HL-60 (cell line): ENCODE results near the gene VAX1.

ENCODE experiments used
- DNase-seq, 2 experiments: peaks; one replicate each; pipeline ENCODE4 v3.0.0-alpha.2; 2010 to 2020; ENCODE audit warnings: low read depth in 1 of 2, low spot score in 1 of 2
- H3K27ac ChIP-seq: fragments of 250-450 bp; sonication (Bioruptor Pico); replicated peaks from 2 replicates; pipeline ENCODE4 v1.5.1; 2020; ENCODE audit warnings: mild to moderate bottlenecking, moderate library complexity
- H3K27me3 ChIP-seq: fragments of 250-450 bp; sonication (Bioruptor Pico); 2 replicates; pipeline ENCODE4 v1.5.1; 2021; ENCODE audit warnings: mild to moderate bottlenecking, moderate library complexity; ENCODE audit not compliant: insufficient read depth, poor library complexity, severe bottlenecking
- H3K4me3 ChIP-seq: replicated peaks from 2 replicates; pipeline ENCODE4 v1.5.1; 2011; ENCODE audit warnings: mild to moderate bottlenecking, control low read depth, low read length; ENCODE audit not compliant: insufficient read depth
- GABPA ChIP-seq: IDR thresholded peaks from 2 replicates; pipeline ENCODE4 v1.6.1; 2012; ENCODE audit warnings: low read depth
- POLR2AphosphoS5 ChIP-seq: IDR thresholded peaks from 2 replicates; pipeline ENCODE4 v1.6.1; 2012; ENCODE audit warnings: low read depth
- SPI1 ChIP-seq: IDR thresholded peaks from 2 replicates; pipeline ENCODE4 v1.6.1; 2012; ENCODE audit warnings: low read depth, mild to moderate bottlenecking, borderline replicate concordance
- TF ChIP-seq, protein P1 (sequence below): IDR thresholded peaks from one replicate; pipeline ENCODE4 v1.5.1; 2011; ENCODE audit warnings: low read length, control low read depth, inconsistent platforms; ENCODE audit not compliant: insufficient read depth
- TF ChIP-seq, protein P2 (sequence below): IDR thresholded peaks from 2 replicates; pipeline ENCODE4 v1.6.1; 2012; ENCODE audit warnings: low read depth; ENCODE audit not compliant: insufficient replicate concordance

Gene VAX1

DNA sequence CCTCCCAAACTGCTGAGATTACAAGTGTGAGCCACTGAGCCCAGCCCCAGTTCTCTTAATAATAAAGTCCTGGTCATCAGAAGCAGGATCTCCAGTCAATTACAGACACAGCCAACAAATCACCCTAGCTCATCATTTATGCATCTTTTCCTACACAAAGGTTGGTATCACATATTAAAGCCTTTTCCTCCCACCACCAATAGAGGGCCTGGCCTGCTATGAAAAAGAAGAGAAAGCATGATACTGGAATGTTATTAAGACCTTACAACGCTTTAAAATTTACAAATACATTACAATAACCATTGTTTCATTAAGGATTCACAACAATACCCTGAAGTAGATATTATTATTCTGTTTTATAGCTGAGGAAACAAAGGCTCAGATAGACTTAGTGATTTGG is 25.9 kb downstream of the VAX1 start:
- peaks cover 7% of the 10 kb centered on the region for H3K27me3 ChIP-seq
- no peak for DNase-seq
- no peak overlapping the region for H3K4me3 ChIP-seq
- TF ChIP-seq GABPA (no peak), SPI1 (no peak), POLR2AphosphoS5 (no peak)
- TF ChIP-seq, protein P1, sequence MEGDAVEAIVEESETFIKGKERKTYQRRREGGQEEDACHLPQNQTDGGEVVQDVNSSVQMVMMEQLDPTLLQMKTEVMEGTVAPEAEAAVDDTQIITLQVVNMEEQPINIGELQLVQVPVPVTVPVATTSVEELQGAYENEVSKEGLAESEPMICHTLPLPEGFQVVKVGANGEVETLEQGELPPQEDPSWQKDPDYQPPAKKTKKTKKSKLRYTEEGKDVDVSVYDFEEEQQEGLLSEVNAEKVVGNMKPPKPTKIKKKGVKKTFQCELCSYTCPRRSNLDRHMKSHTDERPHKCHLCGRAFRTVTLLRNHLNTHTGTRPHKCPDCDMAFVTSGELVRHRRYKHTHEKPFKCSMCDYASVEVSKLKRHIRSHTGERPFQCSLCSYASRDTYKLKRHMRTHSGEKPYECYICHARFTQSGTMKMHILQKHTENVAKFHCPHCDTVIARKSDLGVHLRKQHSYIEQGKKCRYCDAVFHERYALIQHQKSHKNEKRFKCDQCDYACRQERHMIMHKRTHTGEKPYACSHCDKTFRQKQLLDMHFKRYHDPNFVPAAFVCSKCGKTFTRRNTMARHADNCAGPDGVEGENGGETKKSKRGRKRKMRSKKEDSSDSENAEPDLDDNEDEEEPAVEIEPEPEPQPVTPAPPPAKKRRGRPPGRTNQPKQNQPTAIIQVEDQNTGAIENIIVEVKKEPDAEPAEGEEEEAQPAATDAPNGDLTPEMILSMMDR, result no peak
- TF ChIP-seq, protein P2, sequence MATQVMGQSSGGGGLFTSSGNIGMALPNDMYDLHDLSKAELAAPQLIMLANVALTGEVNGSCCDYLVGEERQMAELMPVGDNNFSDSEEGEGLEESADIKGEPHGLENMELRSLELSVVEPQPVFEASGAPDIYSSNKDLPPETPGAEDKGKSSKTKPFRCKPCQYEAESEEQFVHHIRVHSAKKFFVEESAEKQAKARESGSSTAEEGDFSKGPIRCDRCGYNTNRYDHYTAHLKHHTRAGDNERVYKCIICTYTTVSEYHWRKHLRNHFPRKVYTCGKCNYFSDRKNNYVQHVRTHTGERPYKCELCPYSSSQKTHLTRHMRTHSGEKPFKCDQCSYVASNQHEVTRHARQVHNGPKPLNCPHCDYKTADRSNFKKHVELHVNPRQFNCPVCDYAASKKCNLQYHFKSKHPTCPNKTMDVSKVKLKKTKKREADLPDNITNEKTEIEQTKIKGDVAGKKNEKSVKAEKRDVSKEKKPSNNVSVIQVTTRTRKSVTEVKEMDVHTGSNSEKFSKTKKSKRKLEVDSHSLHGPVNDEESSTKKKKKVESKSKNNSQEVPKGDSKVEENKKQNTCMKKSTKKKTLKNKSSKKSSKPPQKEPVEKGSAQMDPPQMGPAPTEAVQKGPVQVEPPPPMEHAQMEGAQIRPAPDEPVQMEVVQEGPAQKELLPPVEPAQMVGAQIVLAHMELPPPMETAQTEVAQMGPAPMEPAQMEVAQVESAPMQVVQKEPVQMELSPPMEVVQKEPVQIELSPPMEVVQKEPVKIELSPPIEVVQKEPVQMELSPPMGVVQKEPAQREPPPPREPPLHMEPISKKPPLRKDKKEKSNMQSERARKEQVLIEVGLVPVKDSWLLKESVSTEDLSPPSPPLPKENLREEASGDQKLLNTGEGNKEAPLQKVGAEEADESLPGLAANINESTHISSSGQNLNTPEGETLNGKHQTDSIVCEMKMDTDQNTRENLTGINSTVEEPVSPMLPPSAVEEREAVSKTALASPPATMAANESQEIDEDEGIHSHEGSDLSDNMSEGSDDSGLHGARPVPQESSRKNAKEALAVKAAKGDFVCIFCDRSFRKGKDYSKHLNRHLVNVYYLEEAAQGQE, result no peak
- no peak overlapping the region for H3K27ac ChIP-seq

DNA sequence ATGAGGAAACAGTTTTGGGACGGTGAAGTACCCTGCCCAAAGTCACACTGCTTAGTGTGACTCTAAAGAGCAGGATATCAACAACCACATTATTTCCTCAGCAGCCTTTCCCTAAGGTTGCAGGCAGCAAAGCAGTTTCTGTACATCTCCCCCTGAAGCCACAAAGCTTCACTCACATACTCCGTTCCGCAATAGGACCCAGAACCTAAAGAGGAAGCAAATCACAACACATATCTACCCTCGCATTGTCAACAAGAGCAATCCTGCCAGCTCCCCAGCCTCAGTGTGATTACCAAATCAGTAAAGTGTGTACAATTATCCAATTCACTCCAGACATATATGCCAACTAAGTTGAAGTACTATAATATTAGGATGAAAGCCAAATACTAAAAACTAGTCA is 30.8 kb downstream of the VAX1 start:
- Histone ChIP-seq H3K27me3 (no peaks in the 10 kb centered on the region), H3K27ac (no peak overlapping the region), H3K4me3 (no peak overlapping the region)
- DNase-seq, result peak in 1 of 2 experiments; percentile 12
- TF ChIP-seq SPI1, result no peak
- TF ChIP-seq, protein P1, result no peak

DNA sequence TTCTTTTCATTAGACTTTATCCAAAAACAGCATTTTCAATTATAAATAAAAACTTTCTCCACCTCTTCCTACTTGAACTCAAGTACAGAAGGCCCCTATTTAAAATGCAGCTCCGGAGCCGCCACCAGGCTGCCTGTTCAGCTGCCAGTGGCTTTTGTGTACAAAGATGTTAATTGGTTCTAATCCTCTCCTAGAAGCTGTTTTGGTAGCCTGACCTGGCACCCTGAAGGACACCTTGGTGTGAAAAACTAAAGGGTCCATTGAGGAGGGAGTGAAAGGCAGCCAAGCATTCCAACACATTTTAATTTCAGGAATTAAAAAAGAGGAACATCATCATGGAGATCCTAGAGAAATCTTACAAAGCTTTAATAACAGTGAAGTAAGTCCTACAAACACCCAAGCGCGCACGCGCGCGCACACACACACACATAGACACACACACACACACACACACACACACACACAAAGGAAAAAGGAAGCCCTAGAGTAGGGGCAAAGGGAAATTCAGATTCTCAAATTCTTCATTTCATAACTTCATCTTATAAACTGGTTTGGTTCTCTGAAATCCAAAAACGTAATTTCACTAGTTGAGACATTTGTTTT is 41.4 kb downstream of the VAX1 start:
- no peak for DNase-seq
- Histone ChIP-seq H3K27ac (no peak overlapping the region), H3K27me3 (no peaks in the 10 kb centered on the region), H3K4me3 (no peak overlapping the region)
- no peak for TF ChIP-seq GABPA
- no peak for TF ChIP-seq SPI1
- no peak for TF ChIP-seq POLR2AphosphoS5
- TF ChIP-seq, protein P1, result no peak
- TF ChIP-seq, protein P2, result no peak

DNA sequence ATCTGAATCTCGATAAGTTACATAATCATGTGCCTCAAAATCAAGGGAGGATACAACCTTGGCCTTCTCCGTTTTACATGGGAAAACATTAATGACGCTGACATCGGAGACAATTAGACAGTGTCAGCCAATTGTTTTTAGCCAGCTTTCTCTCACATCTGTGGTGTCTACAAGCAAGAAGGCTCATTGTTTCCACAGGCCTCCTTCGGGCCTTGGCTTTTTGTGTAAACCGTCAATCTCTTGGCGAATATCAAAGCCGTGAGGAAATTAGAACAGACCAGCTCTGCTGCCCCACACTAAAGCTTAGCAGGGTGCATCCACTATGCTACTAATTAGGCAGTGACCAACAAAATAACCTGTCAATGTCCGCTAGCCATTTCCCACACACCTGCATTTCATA is 43.2 kb downstream of the VAX1 start:
- Histone ChIP-seq H3K27me3 (no peaks in the 10 kb centered on the region), H3K4me3 (no peak overlapping the region), H3K27ac (no peak overlapping the region)
- TF ChIP-seq, protein P2, result no peak
- TF ChIP-seq POLR2AphosphoS5, result no peak
- DNase-seq, result no peak
